ENCODE measurements around the gene PCGF3.

GRCh38 chr4:801436-802124 is 95.9 kb downstream of the PCGF3 start:
- no peak for TF ChIP-seq BACH2 (CRISPR knock-in tag; IDR thresholded peaks at IDR 0.05; ENCODE audit: borderline replicate concordance)
- TF ChIP-seq, protein P1, sequence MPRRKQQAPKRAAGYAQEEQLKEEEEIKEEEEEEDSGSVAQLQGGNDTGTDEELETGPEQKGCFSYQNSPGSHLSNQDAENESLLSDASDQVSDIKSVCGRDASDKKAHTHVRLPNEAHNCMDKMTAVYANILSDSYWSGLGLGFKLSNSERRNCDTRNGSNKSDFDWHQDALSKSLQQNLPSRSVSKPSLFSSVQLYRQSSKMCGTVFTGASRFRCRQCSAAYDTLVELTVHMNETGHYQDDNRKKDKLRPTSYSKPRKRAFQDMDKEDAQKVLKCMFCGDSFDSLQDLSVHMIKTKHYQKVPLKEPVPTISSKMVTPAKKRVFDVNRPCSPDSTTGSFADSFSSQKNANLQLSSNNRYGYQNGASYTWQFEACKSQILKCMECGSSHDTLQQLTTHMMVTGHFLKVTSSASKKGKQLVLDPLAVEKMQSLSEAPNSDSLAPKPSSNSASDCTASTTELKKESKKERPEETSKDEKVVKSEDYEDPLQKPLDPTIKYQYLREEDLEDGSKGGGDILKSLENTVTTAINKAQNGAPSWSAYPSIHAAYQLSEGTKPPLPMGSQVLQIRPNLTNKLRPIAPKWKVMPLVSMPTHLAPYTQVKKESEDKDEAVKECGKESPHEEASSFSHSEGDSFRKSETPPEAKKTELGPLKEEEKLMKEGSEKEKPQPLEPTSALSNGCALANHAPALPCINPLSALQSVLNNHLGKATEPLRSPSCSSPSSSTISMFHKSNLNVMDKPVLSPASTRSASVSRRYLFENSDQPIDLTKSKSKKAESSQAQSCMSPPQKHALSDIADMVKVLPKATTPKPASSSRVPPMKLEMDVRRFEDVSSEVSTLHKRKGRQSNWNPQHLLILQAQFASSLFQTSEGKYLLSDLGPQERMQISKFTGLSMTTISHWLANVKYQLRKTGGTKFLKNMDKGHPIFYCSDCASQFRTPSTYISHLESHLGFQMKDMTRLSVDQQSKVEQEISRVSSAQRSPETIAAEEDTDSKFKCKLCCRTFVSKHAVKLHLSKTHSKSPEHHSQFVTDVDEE (CRISPR knock-in tag; IDR thresholded peaks at IDR 0.05): no peak
- TF ChIP-seq ZFP30 (CRISPR knock-in tag; IDR thresholded peaks at IDR 0.05): no peak
- TF ChIP-seq, protein P2, sequence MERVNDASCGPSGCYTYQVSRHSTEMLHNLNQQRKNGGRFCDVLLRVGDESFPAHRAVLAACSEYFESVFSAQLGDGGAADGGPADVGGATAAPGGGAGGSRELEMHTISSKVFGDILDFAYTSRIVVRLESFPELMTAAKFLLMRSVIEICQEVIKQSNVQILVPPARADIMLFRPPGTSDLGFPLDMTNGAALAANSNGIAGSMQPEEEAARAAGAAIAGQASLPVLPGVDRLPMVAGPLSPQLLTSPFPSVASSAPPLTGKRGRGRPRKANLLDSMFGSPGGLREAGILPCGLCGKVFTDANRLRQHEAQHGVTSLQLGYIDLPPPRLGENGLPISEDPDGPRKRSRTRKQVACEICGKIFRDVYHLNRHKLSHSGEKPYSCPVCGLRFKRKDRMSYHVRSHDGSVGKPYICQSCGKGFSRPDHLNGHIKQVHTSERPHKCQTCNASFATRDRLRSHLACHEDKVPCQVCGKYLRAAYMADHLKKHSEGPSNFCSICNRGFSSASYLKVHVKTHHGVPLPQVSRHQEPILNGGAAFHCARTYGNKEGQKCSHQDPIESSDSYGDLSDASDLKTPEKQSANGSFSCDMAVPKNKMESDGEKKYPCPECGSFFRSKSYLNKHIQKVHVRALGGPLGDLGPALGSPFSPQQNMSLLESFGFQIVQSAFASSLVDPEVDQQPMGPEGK (CRISPR knock-in tag; IDR thresholded peaks at IDR 0.05; ENCODE audit: borderline replicate concordance): no peak
- TF ChIP-seq RARB (CRISPR knock-in tag; IDR thresholded peaks at IDR 0.05): no peak
- TF ChIP-seq, protein P3, sequence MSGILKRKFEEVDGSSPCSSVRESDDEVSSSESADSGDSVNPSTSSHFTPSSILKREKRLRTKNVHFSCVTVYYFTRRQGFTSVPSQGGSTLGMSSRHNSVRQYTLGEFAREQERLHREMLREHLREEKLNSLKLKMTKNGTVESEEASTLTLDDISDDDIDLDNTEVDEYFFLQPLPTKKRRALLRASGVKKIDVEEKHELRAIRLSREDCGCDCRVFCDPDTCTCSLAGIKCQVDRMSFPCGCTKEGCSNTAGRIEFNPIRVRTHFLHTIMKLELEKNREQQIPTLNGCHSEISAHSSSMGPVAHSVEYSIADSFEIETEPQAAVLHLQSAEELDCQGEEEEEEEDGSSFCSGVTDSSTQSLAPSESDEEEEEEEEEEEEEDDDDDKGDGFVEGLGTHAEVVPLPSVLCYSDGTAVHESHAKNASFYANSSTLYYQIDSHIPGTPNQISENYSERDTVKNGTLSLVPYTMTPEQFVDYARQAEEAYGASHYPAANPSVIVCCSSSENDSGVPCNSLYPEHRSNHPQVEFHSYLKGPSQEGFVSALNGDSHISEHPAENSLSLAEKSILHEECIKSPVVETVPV (CRISPR knock-in tag; IDR thresholded peaks at IDR 0.05): no peak
- TF ChIP-seq, protein P4, sequence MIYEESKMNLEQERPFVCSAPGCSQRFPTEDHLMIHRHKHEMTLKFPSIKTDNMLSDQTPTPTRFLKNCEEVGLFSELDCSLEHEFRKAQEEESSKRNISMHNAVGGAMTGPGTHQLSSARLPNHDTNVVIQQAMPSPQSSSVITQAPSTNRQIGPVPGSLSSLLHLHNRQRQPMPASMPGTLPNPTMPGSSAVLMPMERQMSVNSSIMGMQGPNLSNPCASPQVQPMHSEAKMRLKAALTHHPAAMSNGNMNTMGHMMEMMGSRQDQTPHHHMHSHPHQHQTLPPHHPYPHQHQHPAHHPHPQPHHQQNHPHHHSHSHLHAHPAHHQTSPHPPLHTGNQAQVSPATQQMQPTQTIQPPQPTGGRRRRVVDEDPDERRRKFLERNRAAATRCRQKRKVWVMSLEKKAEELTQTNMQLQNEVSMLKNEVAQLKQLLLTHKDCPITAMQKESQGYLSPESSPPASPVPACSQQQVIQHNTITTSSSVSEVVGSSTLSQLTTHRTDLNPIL (CRISPR knock-in tag; IDR thresholded peaks at IDR 0.05; ENCODE audit: low read depth): no peak

All from SK-N-SH treated with all-trans-retinoic acid at 6 μM for 48 hours (cell line).